GM12891 (cell line): Measurements from ENCODE around the gene RFFL.
A peak's percentile ranks its signal among the peaks of the same experiment; 100 is the strongest.

Experiments
- POLR2A ChIP-seq: IDR thresholded peaks from 2 replicates; pipeline ENCODE4 v1.6.1; 2011; ENCODE audit warnings: low read depth, low read length, control low read depth
- POLR2AphosphoS5 ChIP-seq: IDR thresholded peaks from 2 replicates; pipeline ENCODE4 v1.6.1; 2011; ENCODE audit warnings: low read depth, low read length, control low read depth
- TAF1 ChIP-seq: IDR thresholded peaks from 2 replicates; pipeline ENCODE4 v1.6.1; 2011; ENCODE audit warnings: low read depth, low read length, control low read depth

DNA sequence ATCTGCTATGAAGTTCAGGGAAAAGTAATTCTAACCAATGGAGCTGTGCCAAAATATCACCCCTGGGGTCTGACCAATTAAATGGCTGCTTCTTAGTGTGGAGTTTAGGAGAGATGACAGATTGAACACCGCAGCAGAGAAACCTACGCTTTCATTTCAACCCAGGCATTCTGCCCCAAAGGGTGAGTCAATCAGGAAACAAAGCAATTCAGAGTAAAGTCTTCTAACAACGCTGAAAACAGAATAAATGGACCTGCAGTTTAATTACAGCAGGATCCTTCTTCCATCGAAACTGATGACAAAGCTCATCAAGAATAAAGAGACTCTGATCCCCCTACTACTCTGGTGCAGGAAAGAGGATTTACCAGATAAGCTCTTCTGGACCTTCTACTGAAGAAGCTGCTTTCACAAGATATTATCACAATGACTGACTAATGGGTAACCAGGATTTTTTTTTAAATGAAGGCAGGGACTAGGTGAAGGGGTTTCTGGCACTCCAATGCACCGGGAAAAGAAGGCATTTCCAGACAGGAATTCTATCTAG lies 16.7 kb downstream of the RFFL start:
- TF ChIP-seq TAF1 (peak; percentile 87), POLR2AphosphoS5 (peak; percentile 89), POLR2A (peak; percentile 85)
